ENCODE measurements around the gene TMEM107.

TMEM107 gene

GRCh38 chr17:8189711-8190477, 13.7 kb upstream of the TMEM107 start, which contains the start of gene BORCS6:
TSS of gene BORCS6 (minus strand) at chr17:8190180. CDS start at chr17:8190140, 40 bp downstream.
- DNase-seq (ENCODE audit: low spot score) = peak; percentile 100

- no peak for DNase-seq (ENCODE audit: low spot score)
Measured at GRCh38 chr17:8189041-8189710, 13.0 kb upstream of the TMEM107 start.

GRCh38 chr17:8188263-8188839, 12.2 kb upstream of the TMEM107 start:
- DNase-seq (ENCODE audit: low spot score) = peak; percentile 40

- DNase-seq (ENCODE audit: low spot score) = peak; percentile 98
Measured at GRCh38 chr17:8187517-8188262, 11.5 kb upstream of the TMEM107 start.

- peak; percentile 98 for DNase-seq (ENCODE audit: low spot score)
Measured at GRCh38 chr17:8186787-8187516, 10.8 kb upstream of the TMEM107 start.

- no peak for DNase-seq (ENCODE audit: low spot score)
Measured at GRCh38 chr17:8186446-8186786, 10.2 kb upstream of the TMEM107 start.

GRCh38 chr17:8185582-8186445, 9.6 kb upstream of the TMEM107 start:
- DNase-seq (ENCODE audit: low spot score) = peak; percentile 85

- DNase-seq (ENCODE audit: low spot score) = no peak
Measured at GRCh38 chr17:8176998-8177731, 985 bp upstream of the TMEM107 start.

GRCh38 chr17:8175795-8176196, 384 bp downstream of the TMEM107 start:
- no peak for DNase-seq (ENCODE audit: low spot score)

GRCh38 chr17:8173871-8174322, 2.3 kb downstream of the TMEM107 start:
- DNase-seq (ENCODE audit: low spot score) = no peak

- peak; percentile 99 for DNase-seq (ENCODE audit: low spot score)
Measured at GRCh38 chr17:8173056-8173870, 2.9 kb downstream of the TMEM107 start.

- peak; percentile 44 for DNase-seq (ENCODE audit: low spot score)
Measured at GRCh38 chr17:8170186-8170585, 6.0 kb downstream of the TMEM107 start.

- no peak for DNase-seq (ENCODE audit: low spot score)
Measured at GRCh38 chr17:8167526-8167925, 8.7 kb downstream of the TMEM107 start.

- DNase-seq (ENCODE audit: low spot score) = no peak
Measured at GRCh38 chr17:8166731-8167130, 9.4 kb downstream of the TMEM107 start.

- no peak for DNase-seq (ENCODE audit: low spot score)
Measured at GRCh38 chr17:8164815-8165131, 11.4 kb downstream of the TMEM107 start.

GRCh38 chr17:8163978-8164814, 12.0 kb downstream of the TMEM107 start:
- peak; percentile 73 for DNase-seq (ENCODE audit: low spot score)

- DNase-seq (ENCODE audit: low spot score) = peak; percentile 57
Measured at GRCh38 chr17:8162997-8163977, 12.9 kb downstream of the TMEM107 start.

Data from cerebellar cortex (tissue), 1 donor.